K562 (cell line): ENCODE results near the gene WNT7B. TPM values are rescaled to one million over a fixed set of nuclear protein-coding genes. Genes with fewer than 3 reads are reported as not detected.

Experiments
- ATAC-seq: fragments of 200-7000 bp; cut with Tn5 transposase; 3 replicates; pipeline ENCODE4 v1.9.1; 2020; ENCODE audit warnings: moderate library complexity
- BruUV-seq: library from RNA; stranded (reverse); fragments of 400-500 nt; replicated peaks from 2 replicates; lab custom pipeline; 2021; lab: Mats Ljungman, UMichigan
- CTCF ChIA-PET: fragments of 300-600 bp; formaldehyde crosslinking; extraction: SDS; loops from one replicate; lab custom pipeline; 2021; ENCODE audit warnings: low intra/inter-chr PET ratio; lab: Yijun Ruan, JAX
- POLR2A ChIA-PET: fragments of 300-600, 350-650 bp; sonication (Branson Sonifier 250); formaldehyde crosslinking; extraction: SDS; loops from one replicate; lab custom pipeline; 2021; ENCODE audit warnings: antibody characterized with exemption, inconsistent platforms; lab: Yijun Ruan, JAX
- DNase-seq, 4 experiments: peaks; one replicate each; pipeline versions ENCODE4 v3.0.0 to v3.0.0-alpha.2; 2011 to 2018; ENCODE audit warnings: low spot score in 3 of 4, mixed read lengths in 3 of 4; ENCODE audit errors: extremely low read depth in 1 of 4
- FAIRE-seq: peaks from 2 replicates; lab custom pipeline; 2011; peaks lifted over from hg19 to GRCh38; lab: Jason Lieb, UNC
- H2AFZ ChIP-seq: 2 replicates; pipeline ENCODE4 v1.6.0; 2011; ENCODE audit warnings: low read depth, low read length, control low read depth, inconsistent platforms
- H3K27ac ChIP-seq: fragments of 200-600 bp; 3 replicates; pipeline ENCODE4 v1.8.0; 2011; ENCODE audit warnings: low read depth, mild to moderate bottlenecking, control low read depth, inconsistent platforms, low read length, moderate library complexity, mixed read lengths; ENCODE audit errors: extremely low read depth
- H3K27me3 ChIP-seq, 2 experiments: fragments of 300-600 bp in 1 of 2; 2 replicates in 1 of 2; 3 replicates in 1 of 2; pipeline versions ENCODE4 v1.6.0 to v1.8.0; 2011; ENCODE audit warnings: inconsistent platforms in 2 of 2, low read length in 2 of 2, mild to moderate bottlenecking in 1 of 2, mixed read lengths in 1 of 2, moderate library complexity in 1 of 2; ENCODE audit not compliant: control insufficient read depth in 2 of 2, insufficient read depth in 2 of 2
- H3K36me3 ChIP-seq: fragments of 300-600 bp; 3 replicates; pipeline ENCODE4 v1.8.0; 2011; ENCODE audit warnings: mild to moderate bottlenecking, low read length, inconsistent platforms; ENCODE audit not compliant: control insufficient read depth, insufficient read depth
- H3K4me1 ChIP-seq, 2 experiments: fragments of 200-600 bp in 1 of 2; replicated peaks in 1 of 2; 2 replicates in 1 of 2; 3 replicates in 1 of 2; pipeline versions ENCODE4 v1.5.1 to v1.8.0; 2011; ENCODE audit warnings: inconsistent platforms in 2 of 2, low read length in 2 of 2, mild to moderate bottlenecking in 1 of 2, mixed read lengths in 1 of 2, moderate library complexity in 1 of 2; ENCODE audit not compliant: control insufficient read depth in 2 of 2, insufficient read depth in 2 of 2
- H3K4me2 ChIP-seq: 2 replicates; pipeline ENCODE4 v1.6.1; 2011; ENCODE audit warnings: low read length, control low read depth, inconsistent platforms, mixed read lengths; ENCODE audit not compliant: insufficient read depth
- H3K4me3 ChIP-seq: fragments of 200-600 bp; sonication (generic), shearing (Covaris generic); 2 replicates; pipeline ENCODE4 v1.5.1; 2016; ENCODE audit warnings: control low read depth, inconsistent platforms
- H3K79me2 ChIP-seq: fragments of 200-600 bp; 3 replicates; pipeline ENCODE4 v1.8.0; 2011; ENCODE audit warnings: low read length, inconsistent platforms; ENCODE audit not compliant: control insufficient read depth, insufficient read depth
- H3K9ac ChIP-seq, 2 experiments: 2 replicates each; pipeline versions ENCODE4 v1.6.0 to v1.6.1; 2011; ENCODE audit warnings: low read depth in 2 of 2, low read length in 2 of 2, control low read depth in 1 of 2, inconsistent platforms in 1 of 2, mild to moderate bottlenecking in 1 of 2, mixed read lengths in 1 of 2; ENCODE audit not compliant: insufficient read depth in 1 of 2
- H3K9me1 ChIP-seq: one replicate; pipeline ENCODE4 v1.6.0; 2011; ENCODE audit warnings: inconsistent platforms, mild to moderate bottlenecking, low read length, moderate library complexity; ENCODE audit not compliant: control insufficient read depth, insufficient read depth
- H3K9me3 ChIP-seq: replicated peaks from 2 replicates; pipeline ENCODE4 v1.5.1; 2011; ENCODE audit warnings: low read depth, low read length, inconsistent platforms; ENCODE audit not compliant: control insufficient read depth, insufficient read depth
- H4K20me1 ChIP-seq: replicated peaks from 2 replicates; pipeline ENCODE4 v1.6.1; 2011; ENCODE audit warnings: low read length, inconsistent platforms, mixed read lengths; ENCODE audit not compliant: control insufficient read depth, insufficient read depth
- FOXA3 ChIP-seq, 2 experiments: fragments of 450-650 bp in 1 of 2; sonication (generic) in 1 of 2; formaldehyde crosslinking; IDR thresholded peaks in 1 of 2; conservative IDR thresholded peaks in 1 of 2; 2 replicates each; pipeline versions ENCODE4 v1.4.0 to v1.8.0; 2020 to 2022; ENCODE audit warnings: mild to moderate bottlenecking in 2 of 2, missing genetic modification reagents in 1 of 2
- KLF16 ChIP-seq: IDR thresholded peaks from 2 replicates; pipeline ENCODE4 v1.6.1; 2016; ENCODE audit warnings: antibody characterized with exemption
- ZFX ChIP-seq: sonication (generic); formaldehyde crosslinking; IDR thresholded peaks from 2 replicates; pipeline ENCODE4 v1.8.0; 2022; ENCODE audit warnings: mild to moderate bottlenecking, missing genetic modification reagents, moderate library complexity
- WGBS: fragments of 100-300 bp; shearing (Covaris generic); methylation state at CpG from one replicate; pipeline ENCODE4 v1.1.6; 2016; ENCODE audit warnings: low coverage, mixed read lengths; ENCODE audit not compliant: insufficient coverage; ENCODE audit errors: missing lambda C conversion rate; 5-methylcytosine and 5-hydroxymethylcytosine counted together
- in situ Hi-C: fragments of 300-500 bp; cut with MboI; formaldehyde crosslinking; loops from 4 replicates; pipeline ENCODE4 v1.15.0; 2018; ENCODE audit warnings: inconsistent platforms, mixed read lengths
- intact Hi-C: fragments of 100-400 bp; cut with micrococcal nuclease; formaldehyde crosslinking; loops from 2 replicates; pipeline ENCODE4 v1.14.2; 2022
- polyA plus RNA-seq, 8 experiments: library from polyadenylated mRNA; depleted of rRNA in 4 of 8; stranded (reverse) in 5 of 8; unstranded in 3 of 8; fragments of >200 nt; fragmentation: Nextera tagmentation in 2 of 8; fragmentation: Illumina TruSeq in 1 of 8; extraction: Ambion mirVana in 2 of 8; extraction: Trizol in 1 of 8; gene quantifications; 2 replicates each; pipeline versions ENCODE4 v1.2.1 to v1.2.3, GENCODE V29; 2011 to 2014; ENCODE audit warnings: inconsistent platforms in 1 of 8, missing spikeins in 1 of 8
- total RNA-seq, 7 experiments: library from RNA; depleted of rRNA in 6 of 7; stranded (reverse); fragments of >200 nt in 6 of 7; fragmentation: Illumina TruSeq in 2 of 7; extraction: Trizol in 2 of 7; gene quantifications; 2 replicates each; pipeline versions ENCODE4 v1.2.1 to v1.2.3, GENCODE V29; 2011 to 2021; ENCODE audit warnings: low replicate concordance in 1 of 7

The WNT7B gene
- total and polyA plus RNA-seq, 9 of the 15 experiments (the other 6 are each of a cell fraction or from before 2014, with no cell fraction given) = not detected

DNA sequence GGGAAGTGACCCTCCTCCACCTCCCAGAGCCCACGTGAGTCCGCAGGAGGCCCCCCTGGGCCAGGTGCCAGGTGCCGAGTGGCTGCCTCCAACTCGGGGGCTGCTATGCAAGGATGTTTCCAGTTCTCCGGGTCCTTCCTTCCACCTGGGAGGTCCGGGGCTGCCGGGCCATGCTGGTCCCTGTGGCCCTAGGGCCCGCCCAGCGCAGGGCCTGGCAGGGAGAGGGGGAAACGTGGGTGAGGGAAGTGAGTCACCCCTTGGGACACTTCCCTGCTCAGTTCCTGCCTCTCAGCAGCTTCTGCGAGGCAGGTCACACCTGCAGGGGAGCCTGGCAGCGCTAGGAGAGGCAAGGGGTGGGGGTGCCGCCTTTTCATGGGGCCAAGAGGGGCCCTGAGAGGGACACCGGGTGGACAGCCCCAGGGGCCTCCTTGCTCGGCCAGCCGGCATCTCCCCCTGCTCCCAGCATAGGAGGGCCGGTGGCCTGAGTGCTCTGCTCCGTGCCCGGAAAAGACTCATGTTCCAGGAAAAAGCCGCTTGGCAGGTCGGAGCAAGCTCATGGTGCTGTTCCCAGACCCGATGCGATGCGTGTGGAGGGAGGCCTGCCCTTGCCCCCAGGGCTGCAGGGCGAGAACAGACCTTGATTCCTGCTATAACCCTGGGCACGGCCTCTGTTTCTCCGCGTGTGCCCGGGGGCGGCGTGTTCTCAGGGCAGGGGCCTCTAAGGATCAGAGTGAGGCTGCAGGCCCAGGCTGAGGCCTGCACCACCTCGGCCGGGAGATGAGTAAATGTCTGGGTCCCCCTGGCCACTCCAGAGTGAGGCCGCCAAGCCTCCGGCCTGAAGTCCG, 30.3 kb upstream of the WNT7B start:
- H2AFZ ChIP-seq = no peak overlapping the region; the same call in 1 of the 2 replicates
- DNase-seq = no peak
- no peaks in the 10 kb centered on the region for H3K27me3 ChIP-seq
- H4K20me1 ChIP-seq = no peaks in the 10 kb centered on the region
- 42% methylated on average over 12 of the region's 36 CpGs for WGBS
- H3K4me1 ChIP-seq = peaks cover 0 to 51% of the 10 kb centered on the region in 2 experiments; a peak in 2 of 5 replicates
- no peaks in the 10 kb centered on the region for H3K36me3 ChIP-seq
- no peak overlapping the region for H3K4me2 ChIP-seq
- in situ Hi-C loops = loop anchor here (5.0 to 25.0 kb wide), 2 partner anchors 110 to 305 kb away; no protein-coding TSS in a partner anchor
- TF ChIP-seq KLF16 (no peak), ZFX (peak; percentile 28; the same call in 1 of the 2 replicates), FOXA3 (CRISPR knock-in tag; conservative IDR thresholded peaks at IDR 0.05 in 1 of 2, IDR thresholded peaks at IDR 0.05 in 1 of 2) (no peak)
- TF ChIP-seq, all 486 proteins: peak for 1
- BruUV-seq = no TSS peak
- Histone ChIP-seq H3K27ac (no peak overlapping the region), H3K4me3 (no peak overlapping the region), H3K9me1 (no peaks in the 10 kb centered on the region), H3K9me3 (no peaks in the 10 kb centered on the region), H3K9ac (no peak overlapping the region; a peak in 1 of 4 replicates), H3K79me2 (no peaks in the 10 kb centered on the region)
- intact Hi-C loops = no loop called here
- ChIA-PET POLR2A (no interaction called here), CTCF (interaction anchor here (5.4 kb wide), 1 partner anchor 109 kb away, joined by 57 read pairs; no protein-coding TSS in a partner anchor)
- ATAC-seq (no peak), FAIRE-seq (no peak)
